HG03378 (cell line): ENCODE results near the gene CISD3.

Experiments used
- ATAC-seq: cut with Tn5 transposase; IDR thresholded peaks from one replicate; pipeline ENCODE4 v1.9.1; 2021; ENCODE audit warnings: mild to moderate bottlenecking, moderate library complexity; ENCODE audit not compliant: unreplicated experiment

The CISD3 gene

GRCh38 chr17:38742411-38743308 is 12.5 kb downstream of the CISD3 start:
- ATAC-seq, result no peak

DNA sequence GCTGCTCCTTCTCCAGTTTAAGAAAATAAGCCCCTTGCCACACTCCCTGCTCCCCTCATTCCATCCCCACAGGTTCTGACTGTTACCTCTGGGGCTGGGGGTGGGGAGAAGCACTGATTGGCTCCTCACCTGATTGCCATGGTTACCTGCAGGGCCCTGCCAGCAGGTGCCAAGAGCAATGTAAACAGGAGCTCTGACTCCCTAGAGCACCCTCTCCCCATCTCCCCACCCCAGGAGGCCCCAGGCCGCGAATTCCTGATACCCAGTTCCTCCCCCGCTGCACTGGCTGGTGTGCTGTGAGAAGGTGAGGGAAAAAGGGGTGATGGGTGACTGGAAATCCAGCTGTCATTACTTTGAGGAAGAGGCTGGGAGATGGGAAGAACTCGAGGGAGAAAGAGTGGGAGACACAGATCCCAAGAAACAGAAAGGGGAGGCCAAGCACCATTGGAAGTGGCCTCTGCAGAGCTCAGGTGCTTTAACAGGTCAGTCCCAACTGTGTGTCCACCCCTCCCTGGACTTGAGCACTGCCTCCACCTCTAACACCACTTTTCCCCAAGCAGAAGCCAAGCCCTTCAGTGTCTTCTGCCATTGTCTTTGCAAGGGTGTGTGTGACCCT is 13.5 kb downstream of the CISD3 start:
- ATAC-seq, result no peak

GRCh38 chr17:38745545-38745944 is 15.4 kb downstream of the CISD3 start:
- ATAC-seq, result no peak

DNA sequence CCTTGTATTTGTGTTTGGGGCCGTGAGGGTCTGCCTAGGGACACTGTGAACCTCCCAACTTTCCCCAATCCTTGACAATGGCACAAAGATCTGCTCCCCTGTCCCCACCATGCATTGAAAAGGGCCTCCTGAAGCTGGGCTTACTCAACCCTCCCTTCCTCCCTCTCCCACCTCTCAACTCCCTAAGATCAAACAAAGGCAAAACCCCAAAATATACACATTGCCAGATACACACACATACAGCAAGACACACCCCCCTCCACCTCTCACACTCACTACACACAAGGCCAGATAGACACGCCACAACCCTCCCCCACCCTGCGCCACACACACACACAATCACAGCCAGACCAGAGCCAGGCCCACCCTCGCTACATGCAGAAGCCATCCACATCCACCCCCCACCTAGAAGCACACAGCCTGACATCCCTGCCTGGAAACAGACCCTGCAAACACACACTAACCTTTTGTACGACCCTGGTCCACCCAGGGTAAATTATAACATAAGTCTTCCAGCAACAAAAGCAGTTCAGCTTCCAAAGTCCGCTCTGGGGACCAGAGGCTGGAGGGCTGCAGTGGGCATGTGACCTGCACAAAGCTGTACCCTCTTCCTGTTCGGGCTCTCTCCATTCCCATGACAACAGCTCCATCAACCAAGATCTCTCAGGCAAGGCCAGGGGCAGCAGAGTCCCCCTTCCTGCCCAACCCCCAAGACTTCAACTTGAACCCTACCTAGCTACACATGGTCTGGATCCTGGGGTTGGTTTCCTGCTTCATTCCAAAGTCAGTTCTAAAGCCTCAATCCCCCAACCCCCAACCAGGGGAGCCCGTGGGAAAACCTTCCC is 16.1 kb downstream of the CISD3 start:
- ATAC-seq, result no peak

DNA sequence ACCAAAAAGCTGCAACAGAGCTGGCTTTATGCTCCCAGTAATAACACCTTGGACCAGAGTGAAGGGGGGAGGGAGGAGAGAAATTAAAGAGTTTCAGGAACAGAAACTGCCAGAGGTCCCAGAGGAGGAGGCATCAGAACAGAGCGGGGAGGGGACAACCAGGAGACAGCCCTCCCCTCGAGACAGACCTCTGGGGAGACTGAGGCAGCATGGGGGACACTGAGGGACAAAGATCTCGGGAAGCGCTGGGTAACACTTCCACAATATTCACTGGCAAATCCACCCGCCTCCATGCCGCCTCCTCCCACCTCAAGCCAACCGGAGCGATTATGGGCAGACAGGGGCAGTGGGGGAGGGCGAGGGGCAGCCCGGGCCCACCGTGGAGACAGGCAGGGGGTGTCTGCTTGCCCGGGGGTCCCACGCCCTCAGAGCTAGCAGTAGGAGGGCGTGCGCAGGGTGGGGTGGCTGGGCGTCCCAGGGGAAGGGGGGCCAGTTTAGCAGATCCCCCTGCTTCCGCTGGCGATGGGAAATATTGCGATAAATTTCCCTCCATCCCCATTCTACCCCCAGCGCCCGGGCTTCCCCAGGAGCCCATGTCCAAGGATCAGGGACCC is 16.8 kb downstream of the CISD3 start:
- no peak for ATAC-seq

DNA sequence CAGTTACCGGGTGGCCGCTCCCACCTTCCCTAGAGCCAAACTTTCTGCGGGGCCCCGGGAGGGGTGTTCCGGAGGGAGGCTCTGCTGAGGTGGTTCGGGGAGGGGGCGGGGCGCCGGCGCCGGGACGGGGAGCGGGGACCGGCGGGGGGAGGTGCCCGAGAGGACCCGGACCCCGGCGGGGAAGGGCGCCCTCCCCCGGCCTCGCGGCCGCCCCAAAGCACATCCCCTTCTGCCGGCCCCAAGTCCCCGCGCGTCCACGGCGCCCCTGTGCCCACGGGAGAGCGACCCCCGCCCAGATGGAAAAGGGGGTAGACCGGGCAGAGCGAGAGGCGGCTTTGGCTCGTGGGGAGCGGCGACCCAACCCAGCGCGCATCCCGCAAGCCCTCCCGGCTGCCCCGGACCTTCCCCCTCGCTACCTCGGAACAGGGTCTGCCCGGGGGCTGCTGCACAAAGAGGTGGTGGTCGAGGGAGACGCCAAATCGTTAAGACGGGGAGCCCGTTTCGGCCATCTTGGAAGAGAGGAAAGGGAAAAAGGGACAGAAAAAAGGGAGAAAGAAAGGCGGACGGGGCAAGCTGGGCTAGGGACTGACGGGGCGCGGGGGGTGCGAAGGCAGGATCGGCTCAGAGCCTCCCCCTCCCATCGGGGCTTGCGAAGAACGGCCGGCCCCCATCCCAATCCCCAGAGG is 17.5 kb downstream of the CISD3 start:
- no peak for ATAC-seq

DNA sequence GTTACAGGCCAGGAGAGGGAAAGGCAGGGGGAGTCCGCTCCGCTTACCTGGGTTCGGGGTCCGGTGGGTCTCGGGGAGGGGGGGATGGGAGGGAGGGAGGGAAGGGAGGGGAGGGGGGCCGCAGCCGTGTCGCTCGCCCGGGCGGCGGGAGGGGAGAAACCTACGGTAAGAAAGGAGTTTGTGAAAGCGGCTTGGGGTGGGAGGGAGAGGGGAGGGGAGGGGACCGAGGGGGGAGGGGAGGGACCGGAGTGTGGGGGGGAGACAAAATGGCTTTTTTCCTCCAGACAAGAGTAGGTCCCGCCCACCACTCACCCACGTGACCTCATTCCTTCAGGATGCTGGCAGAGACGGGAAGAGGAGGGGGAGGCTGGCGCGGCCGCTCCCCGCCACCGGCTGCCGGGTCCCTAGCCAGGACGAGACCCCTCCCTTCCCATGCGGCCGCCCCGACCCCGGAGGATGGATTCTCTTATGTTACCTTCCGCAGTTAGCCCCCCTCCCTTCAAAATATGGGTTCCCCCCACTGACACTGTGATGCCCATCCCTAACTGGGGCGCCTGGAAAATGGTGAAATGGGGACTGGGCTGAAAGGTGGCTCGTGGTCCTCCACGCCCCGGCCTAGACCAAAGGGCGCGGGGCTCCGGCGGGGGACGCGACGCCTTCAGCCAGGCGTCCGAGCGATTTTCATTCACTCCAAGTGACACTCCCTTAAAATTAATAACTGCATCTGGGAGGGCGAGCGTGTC is 18.2 kb downstream of the CISD3 start, which contains the start of gene PCGF2:
Gene PCGF2, minus strand, starts transcription at position 188 of the 743 bp plus-strand sequence. CDS start 7,934 bp downstream, outside the sequence.
- no peak for ATAC-seq

DNA sequence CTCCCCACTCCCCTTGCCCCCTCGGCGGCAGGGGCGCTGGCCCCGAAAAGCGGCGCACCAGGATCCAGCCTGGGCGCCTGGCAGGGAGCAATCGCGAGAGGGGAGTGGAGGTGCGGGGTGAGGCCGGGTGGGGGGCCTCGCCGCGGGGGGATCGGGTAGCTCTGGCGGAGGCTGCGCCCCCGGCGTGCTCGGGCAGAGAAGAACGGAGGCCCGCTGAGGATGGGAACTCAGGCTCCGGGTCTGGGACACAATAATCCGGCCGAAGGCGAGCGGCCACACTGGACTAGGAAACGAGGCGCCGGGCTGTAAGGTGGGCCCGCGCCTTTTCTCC is 18.7 kb downstream of the CISD3 start:
- ATAC-seq, result no peak

DNA sequence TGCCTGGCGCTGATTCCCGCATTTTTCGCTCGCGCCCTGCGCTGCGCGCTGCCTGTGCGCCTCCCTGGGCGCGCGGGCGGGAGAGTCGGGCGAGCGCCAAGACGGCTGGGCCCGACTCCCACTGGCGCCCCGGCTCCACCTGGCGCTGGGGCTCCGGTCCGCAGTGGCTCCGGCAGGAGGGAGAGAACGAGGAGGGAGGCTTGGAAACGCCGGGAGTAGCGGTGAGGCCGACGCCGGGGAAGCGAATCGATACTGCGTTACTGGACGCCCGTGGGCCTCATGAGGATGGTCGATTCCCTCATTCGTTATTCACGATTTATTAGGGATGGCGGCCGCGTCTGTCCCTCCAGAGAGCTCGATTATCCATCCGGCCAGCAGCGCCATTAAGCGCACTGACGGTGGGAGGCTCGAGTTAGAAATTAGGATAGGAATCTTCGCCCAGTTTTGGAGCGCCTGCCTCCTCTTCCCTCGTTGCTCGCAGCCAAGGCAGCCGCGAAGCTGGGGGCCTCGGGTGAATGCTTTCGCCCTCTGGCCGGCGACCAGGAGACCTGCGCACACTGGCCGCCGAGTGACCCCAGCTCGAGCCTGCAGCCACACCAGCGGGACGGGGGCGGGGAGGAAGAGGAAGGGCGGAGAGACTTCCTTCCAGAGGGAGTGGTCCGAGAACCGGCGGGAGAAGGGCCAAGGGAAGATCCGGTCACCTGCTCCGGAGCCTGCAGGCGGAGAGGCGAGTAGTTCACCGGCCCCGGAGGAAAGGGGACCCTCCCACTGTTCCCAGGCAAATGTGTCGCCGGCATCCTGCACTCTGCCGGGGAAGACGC is 19.3 kb downstream of the CISD3 start:
- ATAC-seq, result no peak

GRCh38 chr17:38750044-38750311 is 19.8 kb downstream of the CISD3 start:
- no peak for ATAC-seq

DNA sequence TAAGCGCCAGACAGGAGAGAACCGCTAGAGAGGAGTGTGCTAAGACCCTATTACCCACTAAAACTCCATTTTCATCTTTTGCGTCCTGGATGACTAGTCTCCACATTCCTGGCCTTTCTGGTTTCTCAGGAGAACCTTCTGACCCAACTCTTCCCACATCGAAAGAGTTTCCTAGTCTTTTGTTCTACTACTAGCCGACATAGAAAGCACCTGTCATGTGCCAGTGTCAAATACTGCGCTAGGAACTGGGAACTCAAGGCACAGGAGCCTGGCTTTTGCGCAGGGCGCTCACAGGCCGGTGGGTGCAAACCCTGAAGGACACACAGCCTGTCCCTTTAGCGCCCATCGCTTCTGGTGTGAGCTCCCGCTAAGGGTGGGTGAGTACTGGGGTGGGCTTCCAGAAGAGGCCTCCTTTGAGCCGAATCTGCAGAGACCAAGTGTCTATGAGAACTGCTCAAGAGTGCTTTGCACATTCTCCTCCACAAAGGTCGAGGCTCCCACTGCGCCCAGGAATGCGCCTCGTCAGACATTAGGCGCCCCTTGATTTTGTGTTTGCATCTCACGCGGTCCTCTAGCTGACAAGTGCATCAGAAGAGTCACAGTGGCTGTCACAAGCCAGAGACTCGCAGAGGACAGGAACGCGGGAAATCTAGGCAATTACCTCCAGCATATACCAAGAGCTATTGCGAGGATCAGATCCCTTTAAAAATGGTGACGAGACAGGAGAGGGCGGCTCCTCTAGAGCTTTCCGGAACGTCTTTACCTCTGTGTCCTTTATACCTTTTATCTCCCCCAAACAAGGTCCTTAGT is 20.4 kb downstream of the CISD3 start:
- no peak for ATAC-seq

- ATAC-seq, result no peak
Observed at GRCh38 chr17:38751144-38751807, 21.1 kb downstream of the CISD3 start.

GRCh38 chr17:38751808-38752307 is 21.7 kb downstream of the CISD3 start:
- ATAC-seq, result peak; percentile 26

DNA sequence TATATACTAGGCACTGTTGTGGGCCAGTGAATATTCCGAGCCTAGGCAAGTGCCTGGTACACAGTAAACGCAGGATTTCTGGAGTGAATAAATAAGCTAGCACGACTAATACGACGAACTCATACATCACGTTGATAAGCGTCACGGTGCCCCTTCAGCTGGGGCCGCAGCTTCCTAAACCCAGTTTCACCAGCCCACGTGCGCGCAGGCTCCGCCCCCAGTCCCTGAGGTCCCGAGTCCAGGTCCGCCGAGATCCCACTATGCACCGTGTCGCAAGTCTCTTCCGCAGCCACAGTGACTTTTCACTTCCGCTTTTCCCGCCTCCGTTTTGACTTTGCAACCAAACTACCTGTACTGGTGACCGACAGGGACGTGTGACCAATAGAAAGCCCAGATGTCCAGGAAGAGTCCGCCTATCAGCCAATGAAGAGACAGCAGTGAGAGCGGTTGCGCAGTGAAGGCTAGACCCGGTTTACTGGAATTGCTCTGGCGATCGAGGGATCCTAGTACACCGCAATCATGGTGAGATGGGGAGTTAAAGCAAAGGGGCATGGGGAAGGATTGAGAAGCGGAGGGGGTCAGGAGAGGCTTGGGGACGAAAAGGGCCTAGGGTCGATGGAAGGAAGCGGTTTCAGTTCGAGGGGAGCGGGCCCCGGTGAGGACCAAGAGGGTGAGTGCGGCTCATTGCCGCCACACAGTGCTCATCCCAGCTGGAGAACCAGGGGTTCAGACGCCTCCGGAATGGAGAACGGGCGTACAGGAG is 22.3 kb downstream of the CISD3 start, which contains the start of gene PSMB3:
Gene PSMB3, plus strand, starts transcription at position 434 of the 763 bp plus-strand sequence. Its CDS starts 86 bp downstream, at position 520.
- ATAC-seq, result peak; percentile 73

DNA sequence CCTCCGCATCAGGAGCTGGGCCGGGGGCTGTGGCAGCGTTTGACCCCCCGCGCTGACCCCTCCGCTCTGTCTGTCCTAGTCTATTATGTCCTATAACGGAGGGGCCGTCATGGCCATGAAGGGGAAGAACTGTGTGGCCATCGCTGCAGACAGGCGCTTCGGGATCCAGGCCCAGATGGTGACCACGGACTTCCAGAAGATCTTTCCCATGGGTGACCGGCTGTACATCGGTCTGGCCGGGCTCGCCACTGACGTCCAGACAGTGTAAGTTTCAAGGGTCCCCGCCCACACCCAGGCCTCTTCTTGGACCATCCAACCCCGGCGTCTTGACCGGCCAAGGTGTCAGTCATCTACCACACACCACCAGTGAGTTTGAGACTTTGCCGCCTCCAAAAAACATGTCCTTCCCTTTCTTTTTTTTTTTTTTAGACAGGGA is 22.9 kb downstream of the CISD3 start:
- no peak for ATAC-seq

GRCh38 chr17:38761612-38762011 is 31.5 kb downstream of the CISD3 start:
- no peak for ATAC-seq

DNA sequence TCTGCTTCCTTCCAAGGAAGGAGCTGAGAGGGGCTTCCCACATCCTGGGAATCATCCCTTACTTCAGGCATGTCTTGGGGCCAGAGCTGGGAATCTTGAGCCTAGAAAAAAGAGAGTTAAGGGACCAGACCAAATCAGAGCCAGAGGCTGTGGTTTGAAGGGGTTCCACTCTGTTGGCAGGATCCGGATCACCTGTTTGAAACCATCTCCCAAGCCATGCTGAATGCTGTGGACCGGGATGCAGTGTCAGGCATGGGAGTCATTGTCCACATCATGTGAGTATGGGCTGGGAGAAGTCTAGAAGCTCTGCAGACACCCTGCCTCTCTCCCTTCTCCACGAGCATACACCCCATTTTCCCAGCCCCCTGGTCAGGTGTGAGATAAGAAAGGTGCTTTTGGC is 32.1 kb downstream of the CISD3 start:
- no peak for ATAC-seq
